CD4-positive, alpha-beta T cell treated with Interleukin-4 for 4 hours (primary cell): Measurements from ENCODE around the gene ARHGDIG.
"Not testable (repeated sequence)": the region's sequence is repeated elsewhere in the genome, so short reads cannot be mapped to it uniquely, and the experiment has no call there.

Source experiments
- DNase-seq: peaks from one replicate; pipeline ENCODE4 v3.0.0-alpha.2; 2020

ARHGDIG gene

DNA sequence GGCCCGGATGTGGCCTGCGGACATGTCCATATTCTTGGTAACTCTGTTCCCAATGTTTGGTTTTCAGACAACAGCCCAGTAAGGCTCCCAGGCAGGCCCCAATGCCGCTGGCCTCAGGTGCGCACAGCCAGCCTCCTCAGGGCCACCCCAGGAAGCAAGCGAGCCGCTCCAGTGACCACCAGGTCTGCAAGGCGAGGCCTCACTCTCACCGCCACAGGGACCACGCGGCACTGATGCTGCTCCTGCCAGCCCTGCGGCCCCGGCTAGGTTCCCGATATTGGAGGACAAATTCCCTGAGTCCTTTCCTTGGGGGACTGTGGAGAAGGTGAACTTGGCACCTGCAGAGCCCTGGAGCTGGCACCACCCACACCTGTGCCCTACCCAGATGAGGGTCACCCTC is 21.6 kb downstream of the ARHGDIG start:
- no peak for DNase-seq

DNA sequence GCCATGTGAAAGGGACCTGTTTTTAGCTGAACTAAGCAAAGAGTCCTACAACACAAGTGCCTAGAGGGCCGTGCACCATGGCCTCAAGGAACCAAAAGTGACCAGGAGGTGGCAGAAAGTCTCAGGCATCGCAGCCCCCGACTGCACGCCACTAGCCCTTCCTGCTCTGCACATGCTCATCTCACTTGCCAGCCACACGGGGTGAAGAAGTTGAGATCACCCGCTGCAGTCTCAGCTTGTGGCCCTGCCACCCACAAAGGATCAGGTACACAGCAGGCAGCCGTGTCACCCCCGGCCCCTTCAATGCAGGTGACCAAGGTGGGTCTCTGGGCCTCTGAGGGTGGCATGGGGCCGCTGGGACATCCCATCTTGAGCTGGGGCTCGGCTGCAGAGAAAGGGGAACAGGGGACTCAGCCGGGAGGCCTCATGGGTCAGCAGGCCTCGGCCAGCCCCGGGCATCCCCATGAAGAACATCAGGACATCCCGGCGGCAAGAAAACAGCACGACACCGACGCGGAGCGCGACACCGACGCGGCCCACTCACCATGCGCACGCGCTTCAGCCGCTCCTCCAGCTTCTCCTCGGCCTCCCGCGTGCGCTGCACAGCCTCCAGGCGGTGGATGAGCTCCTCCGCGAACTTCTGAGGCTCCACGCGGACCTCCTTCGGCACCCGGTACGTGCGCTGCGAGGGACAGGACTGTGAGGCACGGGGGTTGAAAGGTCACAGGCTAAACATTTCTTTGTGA is 23.5 kb downstream of the ARHGDIG start:
- DNase-seq, result no peak

DNA sequence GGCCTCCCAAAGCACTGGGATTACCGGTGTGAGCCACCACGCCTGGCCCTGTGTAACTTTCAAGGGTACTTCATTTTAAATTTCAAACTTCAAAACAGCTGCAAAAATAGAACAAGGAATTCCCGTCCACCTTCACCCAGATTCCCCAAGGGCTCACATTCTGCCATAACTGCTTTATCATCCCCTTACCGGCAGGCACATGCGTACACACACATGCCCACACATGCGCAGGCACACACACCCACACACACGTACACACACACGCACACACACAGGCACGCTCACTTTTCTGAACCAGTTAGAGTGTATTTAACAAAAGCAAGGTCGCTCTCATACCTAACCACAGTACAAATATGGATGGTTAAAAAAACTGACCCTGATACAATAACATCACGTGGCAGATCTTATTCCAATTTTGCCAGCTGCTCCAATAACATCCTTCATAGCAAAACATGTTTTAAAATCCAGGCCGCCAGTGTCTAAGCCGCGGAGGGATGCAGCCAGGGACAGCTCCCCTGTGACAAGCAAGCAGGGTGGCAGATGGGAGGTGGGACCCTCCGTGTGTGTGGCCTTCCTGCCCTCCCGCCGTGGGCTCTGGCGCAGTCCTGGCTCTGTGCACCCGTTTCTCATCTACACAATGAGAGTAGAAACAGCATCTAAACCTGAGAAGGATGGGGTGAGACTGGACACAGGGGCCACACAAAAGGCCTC is 25.7 kb downstream of the ARHGDIG start:
- no peak for DNase-seq

DNA sequence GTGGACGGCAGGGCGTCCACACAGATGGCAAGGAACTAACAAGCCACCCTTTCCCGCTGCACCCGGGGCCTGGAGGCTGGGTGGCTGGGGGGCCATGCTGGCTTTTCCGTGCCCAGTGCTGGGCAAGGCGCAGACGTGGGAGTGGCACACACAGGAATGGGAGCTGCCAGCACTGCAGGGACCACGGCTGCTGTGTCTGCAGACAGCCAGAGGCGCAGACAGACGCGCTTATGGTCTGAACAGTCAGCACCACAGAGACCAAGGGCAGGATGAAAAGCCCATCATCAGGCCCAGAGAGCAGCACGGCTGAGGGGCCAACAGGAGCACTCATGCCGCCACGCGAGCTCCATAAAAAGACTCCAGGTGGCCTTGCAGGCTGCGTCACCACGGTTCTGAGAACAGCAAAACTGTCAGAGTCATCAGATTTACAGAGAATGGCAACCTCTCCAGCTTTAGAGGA is 26.6 kb downstream of the ARHGDIG start:
- DNase-seq, result no peak

DNA sequence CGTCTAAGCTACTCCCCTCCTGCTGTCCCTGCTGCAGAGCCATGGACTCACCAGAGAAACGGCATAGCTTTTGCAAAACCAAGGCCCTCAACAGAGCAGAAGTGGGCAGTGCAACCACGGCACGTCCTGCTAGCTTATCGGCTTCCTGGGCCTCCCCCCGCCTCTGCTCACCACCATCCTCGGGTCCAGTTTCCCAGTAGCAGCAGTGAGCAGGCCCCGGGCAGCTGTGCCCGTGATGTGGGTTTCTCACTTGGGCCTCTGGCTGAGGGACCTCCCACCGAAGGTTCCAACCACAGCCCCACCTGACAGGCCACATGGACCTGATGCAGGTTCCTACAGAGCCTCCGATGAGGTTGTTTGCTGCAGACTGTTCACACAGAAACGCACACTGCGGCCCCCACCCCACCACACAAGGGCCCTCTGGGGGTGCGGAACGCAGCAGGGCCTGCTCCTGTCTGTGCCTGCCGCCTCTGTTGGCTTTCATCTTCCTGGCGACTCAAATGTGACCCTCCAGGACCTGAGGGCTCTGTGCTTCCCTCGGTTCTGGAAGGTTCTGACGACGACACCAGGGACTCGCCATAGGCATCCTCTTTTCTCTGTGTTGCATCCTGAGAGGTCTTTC is 27.4 kb downstream of the ARHGDIG start:
- DNase-seq, result no peak

DNA sequence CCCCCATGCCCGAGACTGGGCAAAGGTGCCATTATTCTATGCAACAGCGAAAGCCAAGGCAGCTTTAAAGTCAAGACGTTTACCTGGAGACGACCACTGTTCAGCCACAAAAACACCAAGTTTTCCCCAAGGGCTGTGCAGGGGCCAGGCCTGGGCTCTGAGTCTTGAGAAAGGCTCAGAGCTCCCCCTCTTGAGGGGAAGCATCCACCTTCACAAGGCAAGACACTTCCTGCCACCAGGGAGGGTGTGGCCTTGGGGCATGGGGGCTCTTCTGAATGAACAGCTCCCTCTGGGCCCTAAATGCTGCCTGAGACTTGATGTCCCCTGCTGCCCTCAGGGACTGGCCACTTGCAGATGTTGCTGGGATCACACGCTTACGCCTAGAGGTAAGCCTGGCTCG is 29.1 kb downstream of the ARHGDIG start:
- no peak for DNase-seq

DNA sequence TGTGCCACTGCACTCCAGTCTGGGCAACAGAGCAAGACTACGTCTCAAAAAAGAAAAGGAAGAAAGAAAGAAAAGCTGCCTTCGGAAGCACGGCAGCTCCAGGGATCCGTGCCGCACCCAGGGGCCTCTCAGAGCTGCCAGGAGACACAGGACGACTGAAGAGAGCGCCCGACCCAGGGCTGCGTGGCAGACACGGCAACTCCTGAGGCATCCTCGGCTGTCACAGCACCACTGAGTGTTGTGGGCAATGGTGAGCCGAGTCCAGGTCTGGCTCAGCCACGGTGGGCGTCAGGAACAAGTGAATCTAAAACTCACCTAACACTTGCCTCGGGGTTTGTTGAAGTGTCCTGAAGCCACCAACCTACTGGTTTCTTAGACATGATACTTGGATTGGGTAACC is 31.3 kb downstream of the ARHGDIG start:
- DNase-seq, result no peak

DNA sequence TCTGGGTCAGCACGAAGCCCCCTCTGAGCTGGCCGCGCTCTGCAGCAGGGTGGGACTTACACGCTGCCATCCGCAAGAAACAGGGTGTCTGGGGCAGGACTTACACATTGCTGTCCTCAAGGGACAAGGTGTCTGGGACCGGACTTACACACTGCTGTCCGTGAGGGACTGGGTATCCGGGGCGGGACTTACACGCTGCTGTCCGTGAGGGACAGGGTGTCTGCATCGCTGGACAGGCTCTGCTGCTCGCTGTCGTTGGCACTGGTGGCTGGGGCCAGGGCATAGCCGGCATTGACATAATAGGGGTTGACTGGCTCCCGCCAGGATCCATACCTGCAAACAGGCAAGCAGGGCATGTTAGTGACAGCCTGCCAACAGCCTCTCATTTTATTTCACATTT is 34.0 kb downstream of the ARHGDIG start:
- DNase-seq, result no peak

DNA sequence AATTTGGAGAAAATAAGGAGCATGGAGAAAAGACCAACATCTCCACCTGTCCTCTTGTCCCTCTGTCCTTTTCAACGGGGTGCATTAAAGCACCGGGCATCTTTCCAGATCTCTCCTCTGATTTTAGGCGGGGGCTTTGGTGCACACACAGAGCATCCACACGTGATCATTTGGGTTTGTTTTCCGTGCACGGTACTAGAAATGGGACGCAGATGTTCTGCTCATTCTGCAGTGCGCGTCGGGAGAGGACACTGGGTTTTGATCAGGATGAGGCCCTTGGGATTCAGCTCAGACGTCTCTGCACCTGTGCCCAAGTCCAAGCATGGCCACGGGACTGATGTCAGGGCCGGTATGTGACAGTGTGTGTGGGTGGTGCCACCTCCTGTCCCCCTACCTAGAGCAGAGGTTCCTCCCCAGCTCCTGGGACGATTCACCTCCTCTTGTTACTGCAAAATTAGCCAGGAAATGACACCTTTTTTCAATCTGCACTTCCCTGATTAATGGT is 34.5 kb downstream of the ARHGDIG start:
- no peak for DNase-seq

DNA sequence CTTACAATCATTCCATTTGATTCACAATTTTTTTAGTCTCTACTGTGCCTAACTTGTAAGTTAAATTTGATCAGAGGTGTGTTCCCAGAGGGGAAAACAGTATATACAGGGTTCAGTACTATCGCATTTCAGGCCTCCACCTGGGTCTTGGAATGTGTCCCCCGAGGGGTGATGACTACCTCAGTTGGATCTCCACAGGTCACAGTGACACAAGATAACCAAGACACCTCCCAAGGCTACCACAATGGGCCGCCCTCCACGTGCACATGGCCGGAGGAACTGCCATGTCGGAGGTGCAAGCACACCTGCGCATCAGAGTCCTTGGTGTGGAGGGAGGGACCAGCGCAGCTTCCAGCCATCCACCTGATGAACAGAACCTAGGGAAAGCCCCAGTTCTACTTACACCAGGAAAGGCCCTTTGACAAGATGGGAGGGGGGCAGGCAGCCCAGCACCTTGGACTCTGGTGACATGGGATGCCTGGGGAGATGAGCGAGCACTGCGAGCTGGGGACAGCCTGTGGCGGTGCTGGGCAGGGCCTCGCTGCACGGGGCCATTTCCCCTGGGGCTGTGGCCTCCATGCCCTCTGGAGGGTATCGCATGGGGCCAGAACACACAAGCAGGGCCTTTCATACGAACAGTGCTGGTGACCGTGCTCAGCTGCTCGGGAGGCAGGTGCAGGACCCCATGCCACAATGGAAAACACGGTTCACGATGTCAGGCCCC is 36.5 kb downstream of the ARHGDIG start:
- DNase-seq, result no peak

DNA sequence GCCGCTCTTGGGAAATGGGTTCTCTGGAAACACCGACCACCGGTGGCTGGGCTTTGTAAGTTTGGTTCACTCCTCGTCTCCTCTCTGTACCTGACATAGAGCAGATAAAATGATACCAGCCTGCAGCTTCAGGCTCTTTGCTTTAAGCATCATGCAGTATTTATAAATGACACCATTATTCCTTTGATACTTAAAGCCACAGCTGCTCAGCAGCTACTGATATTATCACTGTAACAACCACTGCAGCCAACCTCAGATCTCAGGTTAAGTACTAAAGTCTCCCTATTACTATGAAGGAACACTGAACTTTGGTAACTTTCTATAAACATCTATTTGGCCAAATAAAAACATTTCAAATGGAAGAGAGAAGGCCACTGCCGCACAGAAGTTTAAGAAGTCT is 37.2 kb downstream of the ARHGDIG start:
- DNase-seq, result no peak

DNA sequence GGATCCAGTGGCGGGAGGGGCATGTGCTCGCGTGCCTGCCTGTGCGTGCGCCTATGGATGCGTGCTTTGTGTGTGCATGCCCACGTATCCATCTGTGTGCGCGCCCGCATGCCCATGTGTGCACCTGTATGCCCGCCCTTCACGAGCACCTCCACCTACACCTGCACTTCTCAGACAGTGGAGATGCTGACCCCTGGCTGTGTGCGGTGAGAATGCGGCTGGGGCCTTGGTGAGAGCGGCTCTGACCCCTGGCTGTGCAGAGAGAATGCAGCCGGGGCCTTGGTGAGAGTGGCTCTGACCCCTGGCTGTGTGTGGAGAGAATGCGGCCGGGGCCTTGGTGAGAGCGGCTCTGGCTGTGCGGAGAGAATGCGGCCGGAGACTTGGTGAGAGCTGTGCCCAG is 38.2 kb downstream of the ARHGDIG start:
- no peak for DNase-seq

DNA sequence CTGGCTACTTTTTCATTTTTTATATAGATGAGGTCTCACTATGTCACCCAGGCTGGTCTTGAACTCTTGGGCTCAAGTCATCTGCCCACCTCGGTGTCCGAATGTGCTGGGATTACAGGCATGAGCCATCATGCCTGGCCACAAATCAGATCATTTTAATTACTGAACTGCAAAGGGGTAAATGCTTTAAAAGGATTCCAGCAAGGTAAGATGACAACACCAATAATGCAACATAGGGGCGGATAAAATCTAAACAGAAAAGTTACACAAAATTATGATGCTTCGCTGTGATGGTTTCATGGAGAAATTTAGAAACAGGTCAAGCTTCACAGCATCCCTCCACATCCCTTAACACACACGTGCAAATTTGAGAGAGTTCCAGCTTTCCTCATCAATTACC is 39.8 kb downstream of the ARHGDIG start:
- DNase-seq, result no peak

DNA sequence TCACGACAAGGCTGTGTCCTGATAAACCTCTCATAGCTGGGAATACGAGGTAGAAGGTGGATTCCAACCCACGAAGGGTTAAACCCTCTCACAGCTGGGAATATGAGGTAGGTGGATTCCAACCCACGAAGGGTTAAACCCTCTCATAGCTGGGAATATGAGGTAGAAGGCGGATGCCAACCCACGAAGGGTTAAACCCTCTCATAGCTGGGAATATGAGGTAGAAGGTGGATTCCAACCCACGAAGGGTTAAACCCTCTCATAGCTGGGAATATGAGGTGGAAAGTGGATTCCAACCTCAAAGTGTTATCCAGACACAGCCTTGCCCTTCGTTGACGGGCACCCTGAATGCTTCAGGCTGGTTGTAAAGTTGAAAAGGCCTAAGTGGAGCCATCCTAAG is 41.1 kb downstream of the ARHGDIG start:
- no peak for DNase-seq

DNA sequence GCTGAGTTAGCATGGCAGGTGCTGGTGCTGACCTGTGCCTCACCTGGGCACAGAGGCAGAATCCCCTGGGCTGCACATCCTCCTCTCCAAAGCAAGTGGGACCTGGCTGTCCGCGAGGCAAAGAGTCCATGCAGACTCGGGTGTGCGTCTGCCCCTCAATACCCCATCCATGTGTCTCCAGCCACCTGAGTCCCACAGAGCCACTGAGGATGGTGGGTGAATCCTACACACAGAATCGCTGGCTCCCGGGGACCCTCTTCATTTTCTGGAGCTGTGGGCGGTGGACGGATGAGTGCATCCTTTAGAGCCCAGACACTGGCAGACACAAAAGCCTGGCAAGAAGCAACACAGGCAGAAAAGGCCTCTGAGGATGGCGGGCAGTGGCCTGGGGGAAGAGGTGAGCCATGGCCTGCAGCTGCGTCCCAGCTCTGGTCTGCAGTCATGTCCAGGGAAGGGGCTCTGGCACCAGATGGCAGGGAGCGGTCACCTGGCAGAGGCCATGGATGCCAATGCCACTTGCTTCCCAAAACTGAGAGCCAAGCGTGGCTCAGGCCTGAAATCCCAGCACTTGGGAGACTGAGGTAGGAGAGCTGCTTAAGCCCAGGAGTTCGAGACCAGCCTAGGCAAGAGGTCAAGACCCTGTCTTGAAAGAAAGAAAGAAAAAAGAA is 42.2 kb downstream of the ARHGDIG start:
- DNase-seq, result no peak

DNA sequence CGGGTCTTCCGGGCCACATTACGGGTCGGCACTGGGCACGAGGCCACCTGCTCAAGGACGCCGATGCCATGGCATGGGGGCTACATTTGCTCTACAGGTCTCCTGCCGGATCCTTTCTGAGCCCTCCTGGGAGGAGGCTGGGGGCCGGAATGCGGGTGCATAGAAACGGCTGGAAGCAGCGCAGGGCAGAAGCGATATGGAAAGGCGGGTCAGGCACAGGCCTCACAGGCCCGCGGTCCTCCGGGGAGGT is 43.7 kb downstream of the ARHGDIG start:
- DNase-seq, result no peak

DNA sequence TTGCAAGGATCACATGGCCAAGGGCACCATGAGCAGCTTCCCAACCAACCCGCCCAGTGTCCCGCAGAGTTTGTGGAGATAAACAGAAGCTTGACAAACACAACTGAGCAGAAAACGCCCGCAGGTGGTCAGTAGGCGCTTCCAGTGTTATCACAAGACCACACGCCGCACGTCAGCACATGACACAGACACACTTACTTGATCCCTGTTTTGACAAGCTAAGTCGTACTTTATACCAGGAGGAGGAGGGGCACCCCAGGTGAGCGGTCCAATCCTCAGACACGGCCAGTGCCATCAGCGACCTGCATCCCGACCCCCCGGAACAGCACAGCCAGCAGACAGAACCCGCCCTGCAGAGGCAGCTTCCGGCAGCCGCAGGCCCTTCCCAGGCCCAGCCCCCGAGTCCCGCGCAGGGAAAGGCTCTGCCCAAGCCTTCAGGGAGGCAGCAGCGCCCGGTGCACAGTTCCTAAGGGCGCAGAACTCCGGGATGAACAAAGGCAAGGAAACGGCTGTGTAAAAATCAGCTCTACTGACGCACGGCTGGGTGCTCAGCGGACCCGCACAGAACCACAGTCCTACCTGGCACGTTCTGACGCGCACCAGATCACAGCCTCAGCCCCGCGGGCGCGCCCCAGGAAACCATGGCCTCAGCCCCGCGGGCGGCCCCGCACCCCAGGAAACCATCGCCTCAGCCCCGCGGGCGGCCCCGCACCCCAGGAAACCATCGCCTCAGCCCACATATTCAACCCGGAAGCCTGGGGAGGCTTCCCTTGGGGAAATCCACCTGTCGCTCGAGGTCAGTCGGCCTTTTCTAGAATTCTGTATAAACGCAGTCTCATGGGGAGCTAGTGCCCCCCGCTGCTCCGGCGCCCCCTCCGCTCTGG is 44.3 kb downstream of the ARHGDIG start:
- peak; percentile 61 for DNase-seq

DNA sequence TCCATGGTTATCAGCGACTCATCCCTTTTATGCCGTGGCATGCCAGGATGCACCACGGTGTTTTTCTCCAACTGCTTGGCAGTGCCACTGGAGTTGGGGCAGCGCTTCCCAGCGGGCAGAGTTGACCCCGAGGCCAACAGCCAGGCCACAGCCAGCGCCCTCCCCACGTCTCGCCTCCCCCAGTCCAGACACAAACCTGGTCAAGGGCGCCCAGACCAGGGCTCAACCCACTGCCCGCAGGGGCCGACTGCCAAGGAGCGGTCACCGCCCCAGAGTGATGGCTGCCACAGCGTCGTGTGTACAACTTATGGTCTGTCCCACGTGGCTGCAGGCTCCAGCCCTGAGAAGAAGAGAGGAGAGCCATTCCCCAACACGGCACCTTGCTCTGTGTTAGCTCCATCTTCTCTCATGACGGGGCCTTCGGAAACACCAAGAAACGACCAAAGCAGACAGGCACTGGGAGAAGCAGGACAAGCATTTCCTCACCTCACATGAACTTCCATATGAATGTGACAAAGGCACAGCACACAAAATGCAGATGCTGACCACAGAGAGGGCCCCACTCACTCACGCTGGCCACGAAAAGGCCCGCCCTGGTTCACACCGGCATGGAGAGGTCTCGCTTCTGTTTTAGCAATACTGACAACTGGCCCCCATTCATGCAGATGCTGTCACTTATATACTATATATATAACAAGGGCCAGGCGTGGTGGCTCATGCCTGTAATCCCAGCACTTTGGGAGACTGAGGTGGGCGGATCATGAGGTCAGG is 45.2 kb downstream of the ARHGDIG start:
- DNase-seq, result no peak

DNA sequence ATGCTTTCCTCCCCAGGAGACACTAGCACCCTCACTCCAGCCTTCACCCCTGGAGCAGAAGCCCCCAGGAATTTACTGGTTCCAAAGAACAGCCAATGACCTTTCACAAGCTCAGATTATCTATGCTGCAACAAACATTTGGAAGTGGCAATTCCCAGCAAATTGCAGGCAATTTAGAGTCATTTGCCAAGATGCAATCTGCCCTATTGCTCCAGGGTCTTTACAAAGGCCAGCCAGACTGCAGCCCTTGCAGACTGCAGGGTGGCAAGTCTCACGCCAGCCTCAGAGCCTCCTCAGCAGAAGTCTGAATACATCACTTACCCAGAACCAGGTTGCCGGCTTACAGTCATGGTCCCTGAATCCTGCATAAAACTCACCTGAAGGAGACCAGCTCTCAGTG is 50.4 kb downstream of the ARHGDIG start:
- DNase-seq, result no peak

DNA sequence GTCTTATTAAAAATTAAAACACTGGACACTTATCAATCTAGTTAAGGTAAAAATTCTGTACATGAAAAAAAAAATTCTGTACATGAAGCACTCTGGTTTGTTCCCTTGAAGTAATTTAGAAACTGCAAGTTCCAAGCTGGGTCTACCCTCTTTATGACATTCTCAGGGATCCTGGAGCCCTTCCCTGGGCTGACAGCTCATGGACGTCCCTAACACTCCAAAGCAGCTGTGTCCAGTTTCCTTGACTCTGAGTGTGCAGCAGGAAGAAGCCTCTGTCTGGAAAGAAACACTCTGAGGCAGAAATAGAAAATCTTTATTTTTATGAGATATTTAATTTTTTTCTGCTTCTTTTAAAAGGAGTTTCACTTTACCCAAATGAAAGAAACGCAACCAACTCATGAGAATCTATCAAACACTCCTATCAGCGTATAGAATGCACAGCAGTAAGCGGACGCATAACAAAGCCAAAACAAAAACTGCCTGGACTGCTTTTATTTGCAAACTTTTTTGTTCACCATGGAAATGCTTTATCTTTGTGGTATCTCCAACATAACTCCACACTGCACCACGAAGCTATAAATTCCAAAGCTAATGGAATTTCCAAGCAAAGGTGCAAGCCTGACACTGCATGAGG is 50.9 kb downstream of the ARHGDIG start:
- not testable (repeated sequence) for DNase-seq
